Lower leg skin (tissue), 3 donors: Measurements from ENCODE around the gene MAP3K14.

Source experiments
- CTCF ChIP-seq, 3 donors: fragments of 450-650 bp; IDR thresholded peaks; one replicate each; pipeline ENCODE4 v1.5.1; 2016; ENCODE audit warnings: antibody characterized with exemption in 3 of 3, mild to moderate bottlenecking in 3 of 3, moderate library complexity in 2 of 3
- POLR2A ChIP-seq, 2 donors: fragments of 450-650 bp; IDR thresholded peaks; one replicate each; pipeline ENCODE4 v1.6.1; 2016 to 2017; ENCODE audit warnings: antibody characterized with exemption in 2 of 2, mild to moderate bottlenecking in 1 of 2, moderate library complexity in 1 of 2

GRCh38 chr17:45222014-45222288, 94.9 kb downstream of the MAP3K14 start:
- TF ChIP-seq CTCF (IDR thresholded peaks at IDR 0.05) (no peak), POLR2A (IDR thresholded peaks at IDR 0.05) (no peak)
